HG03565 (cell line): ENCODE data around the gene BAHCC1.
"Not testable (repeated sequence)": the region's sequence is repeated elsewhere in the genome, so short reads cannot be mapped to it uniquely, and the experiment has no call there.

Experiments used
- ATAC-seq: cut with Tn5 transposase; IDR thresholded peaks from one replicate; pipeline ENCODE4 v1.9.1; 2021; ENCODE audit warnings: mild to moderate bottlenecking, moderate library complexity; ENCODE audit not compliant: unreplicated experiment

The BAHCC1 gene

GRCh38 chr17:81425716-81426392 is 30.6 kb downstream of the BAHCC1 start:
- ATAC-seq, result not testable (repeated sequence)

GRCh38 chr17:81426393-81427172 is 31.3 kb downstream of the BAHCC1 start:
- no peak for ATAC-seq

GRCh38 chr17:81427173-81428120 is 32.2 kb downstream of the BAHCC1 start:
- ATAC-seq, result no peak

GRCh38 chr17:81428121-81428515 is 32.9 kb downstream of the BAHCC1 start:
- no peak for ATAC-seq

- ATAC-seq, result no peak
Observed at GRCh38 chr17:81428516-81428915, 33.3 kb downstream of the BAHCC1 start.

GRCh38 chr17:81428948-81429774 is 33.9 kb downstream of the BAHCC1 start:
- no peak for ATAC-seq

GRCh38 chr17:81429821-81430551 is 34.7 kb downstream of the BAHCC1 start:
- no peak for ATAC-seq

- ATAC-seq, result no peak
Observed at GRCh38 chr17:81431545-81432482, 36.6 kb downstream of the BAHCC1 start.

- no peak for ATAC-seq
Observed at GRCh38 chr17:81432941-81433340, 37.7 kb downstream of the BAHCC1 start.

- ATAC-seq, result no peak
Observed at GRCh38 chr17:81433656-81434055, 38.4 kb downstream of the BAHCC1 start.

GRCh38 chr17:81434072-81434471 is 38.8 kb downstream of the BAHCC1 start:
- ATAC-seq, result no peak

GRCh38 chr17:81434681-81435417 is 39.6 kb downstream of the BAHCC1 start:
- no peak for ATAC-seq

GRCh38 chr17:81435652-81436293 is 40.5 kb downstream of the BAHCC1 start:
- no peak for ATAC-seq

- ATAC-seq, result no peak
Observed at GRCh38 chr17:81436294-81436849, 41.1 kb downstream of the BAHCC1 start.

GRCh38 chr17:81437191-81437651 is 42.0 kb downstream of the BAHCC1 start:
- ATAC-seq, result no peak

- no peak for ATAC-seq
Observed at GRCh38 chr17:81438007-81438659, 42.9 kb downstream of the BAHCC1 start.

GRCh38 chr17:81438688-81439087 is 43.4 kb downstream of the BAHCC1 start:
- ATAC-seq, result no peak
